ENCODE measurements around the gene TM2D1. TPM values are rescaled to one million over a fixed set of nuclear protein-coding genes. Genes with fewer than 3 reads are reported as not detected.

The TM2D1 gene
- polyA plus RNA-seq, 2 of the 4 experiments (the other 2 are of a cell fraction), result 32.4 to 54.2 TPM

GRCh38 chr1:61742620-61743430 lies 17.9 kb upstream of the TM2D1 start:
- Histone ChIP-seq H3K9me3 (no peaks in the 10 kb centered on the region), H3K4me1 (peaks cover 38% of the 10 kb centered on the region), H3K27ac (peak overlapping the region; percentile 85 to 98), H3K4me2 (peak overlapping the region; percentile 93), H3K4me3 (peak overlapping the region; percentile 69)
- WGBS (ENCODE audit: missing lambda C conversion rate), result 4% methylated on average over 15 of the region's 74 CpGs
- no peak; the same call in 1 of the 2 replicates for TF ChIP-seq POLR2A (IDR thresholded peaks at IDR 0.05; ENCODE audit: low read length)
- TF ChIP-seq FOXS1 (CRISPR knock-in tag; IDR thresholded peaks at IDR 0.05), result no peak
- no peak for TF ChIP-seq GATA3 (IDR thresholded peaks at IDR 0.05; ENCODE audit: borderline replicate concordance)
- TF ChIP-seq BCL3 (IDR thresholded peaks at IDR 0.05), result 0 out of 3 replicates have a peak, but pooled peaks have one; percentile 17
- TF ChIP-seq, protein P1, sequence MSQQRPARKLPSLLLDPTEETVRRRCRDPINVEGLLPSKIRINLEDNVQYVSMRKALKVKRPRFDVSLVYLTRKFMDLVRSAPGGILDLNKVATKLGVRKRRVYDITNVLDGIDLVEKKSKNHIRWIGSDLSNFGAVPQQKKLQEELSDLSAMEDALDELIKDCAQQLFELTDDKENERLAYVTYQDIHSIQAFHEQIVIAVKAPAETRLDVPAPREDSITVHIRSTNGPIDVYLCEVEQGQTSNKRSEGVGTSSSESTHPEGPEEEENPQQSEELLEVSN (IDR thresholded peaks at IDR 0.05; ENCODE audit: borderline replicate concordance, low read depth), result no peak
- no peak for TF ChIP-seq ZSCAN20 (CRISPR knock-in tag; IDR thresholded peaks at IDR 0.05)
- TF ChIP-seq ESRRA (IDR thresholded peaks at IDR 0.05; ENCODE audit: borderline replicate concordance, low read length), result no peak
- TF ChIP-seq JUN (IDR thresholded peaks at IDR 0.05), result peak in 1 of 2 experiments; percentile 44; a peak in 2 of 5 replicates
- no peak for TF ChIP-seq HOXB5 (CRISPR knock-in tag; IDR thresholded peaks at IDR 0.05)
- ChIA-PET POLR2A (interaction anchor here (0.5 kb wide), 1 partner anchor 235 kb away, joined by 5 read pairs; no protein-coding TSS in a partner anchor), CTCF (interaction anchor here (1.5 kb wide), 1 partner anchor 11 kb away, joined by 4 read pairs; no protein-coding TSS in a partner anchor)
- FAIRE-seq (no peak), DNase-seq (ENCODE audit: low read depth in 1 of 2, low spot score in 1 of 2) (peak; percentile 36 to 42), ATAC-seq (peak; percentile 79 to 80)

DNA sequence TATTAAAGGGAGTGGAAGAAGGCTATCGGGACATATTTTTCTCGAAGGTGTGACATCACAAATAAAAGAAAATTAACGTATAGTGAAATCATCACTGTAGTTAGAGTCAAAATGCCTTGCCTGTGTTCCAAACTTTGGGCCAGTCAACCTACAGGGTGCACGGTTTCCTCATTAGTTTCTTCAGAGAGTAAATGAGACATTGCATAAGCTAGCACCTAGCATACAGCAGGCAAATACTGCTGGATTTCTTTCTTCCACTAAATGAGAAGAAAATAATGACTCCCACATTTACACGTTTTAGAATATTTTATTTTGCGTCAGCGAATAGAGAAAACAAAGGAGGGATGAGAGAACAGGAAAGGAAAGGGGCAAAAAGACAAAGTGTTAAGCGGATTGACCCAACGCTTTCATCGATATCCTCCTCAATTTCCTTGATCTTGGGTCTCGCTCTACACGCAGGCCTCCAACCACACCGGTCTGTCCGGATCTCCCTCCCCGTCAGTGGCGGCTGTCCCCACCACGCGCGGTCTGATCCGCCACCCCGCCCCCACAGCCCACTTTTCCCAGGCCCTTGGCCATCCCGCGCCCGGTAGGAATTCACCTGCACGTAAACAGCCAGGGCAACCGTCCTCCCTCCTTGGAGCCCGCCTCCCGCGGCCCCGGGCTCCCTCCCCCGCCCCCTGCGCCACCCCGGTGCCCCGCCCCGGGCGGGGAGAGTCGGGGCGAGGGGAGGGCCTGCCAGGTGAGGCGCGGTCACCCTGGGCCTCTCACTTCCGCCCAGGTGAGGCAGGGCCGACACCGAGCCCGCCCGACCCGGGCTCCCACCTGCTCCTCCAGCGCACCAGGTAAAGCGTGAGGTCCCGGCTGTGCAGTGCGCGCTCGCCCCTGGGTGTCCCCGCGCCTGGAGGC lies 17.0 kb upstream of the TM2D1 start, which contains the start of gene PATJ:
TSS of gene PATJ (plus strand) at position 770 of the 909 bp plus-strand sequence. CDS start 20,413 bp downstream, outside the sequence.
- CTCF ChIA-PET, result interaction anchor here (0.7 kb wide), 1 partner anchor 816 kb away, joined by 3 read pairs; no protein-coding TSS in a partner anchor
- 4% methylated on average over 17 of the region's 54 CpGs for WGBS (ENCODE audit: missing lambda C conversion rate)
- peak; percentile 52 to 75 for DNase-seq (ENCODE audit: low read depth in 1 of 2, low spot score in 1 of 2)

More for the DNA sequence above, 17.0 kb upstream of the TM2D1 start, which contains the start of gene PATJ:
- peak; percentile 88 to 89 for ATAC-seq
- peak within 1 kb of the TSS; percentile 85 to 98 for H3K27ac ChIP-seq
- POLR2A ChIA-PET, result interaction anchor here (0.5 kb wide), 1 partner anchor 236 kb away, joined by 5 read pairs; no protein-coding TSS in a partner anchor
- peaks cover 33% of the 10 kb centered on the region for H3K4me1 ChIP-seq
- no peak for FAIRE-seq
- H3K4me3 ChIP-seq, result peak within 1 kb of the TSS; percentile 69
- no peaks in the 10 kb centered on the region for H3K9me3 ChIP-seq
- peak within 1 kb of the TSS; percentile 93 for H3K4me2 ChIP-seq
- TF ChIP-seq JUNB (IDR thresholded peaks at IDR 0.05) (no peak), ZFP36 (IDR thresholded peaks at IDR 0.05; ENCODE audit: borderline replicate concordance, partially characterized antibody) (no peak), SMC3 (IDR thresholded peaks at IDR 0.05) (no peak), ZC3H11A (IDR thresholded peaks at IDR 0.05) (no peak), MYC (IDR thresholded peaks at IDR 0.05; ENCODE audit: borderline replicate concordance, low read length) (no peak), PHF8 (IDR thresholded peaks at IDR 0.05; ENCODE audit: borderline replicate concordance, low read depth) (peak; percentile 58), POLR2A (IDR thresholded peaks at IDR 0.05; ENCODE audit: low read length) (peak; percentile 13; the same call in 1 of the 2 replicates), BCL3 (IDR thresholded peaks at IDR 0.05) (no peak)

Measured in A549 (cell line).